ENCODE results near the gene SENP5. TPM values are rescaled to one million over a fixed set of nuclear protein-coding genes. Genes with fewer than 3 reads are reported as not detected.
A peak's percentile ranks its signal among the peaks of the same experiment; 100 is the strongest.

The SENP5 gene
- total and polyA plus RNA-seq, 7 donors: 4.2 to 54.6 (median 41.5) TPM

DNA sequence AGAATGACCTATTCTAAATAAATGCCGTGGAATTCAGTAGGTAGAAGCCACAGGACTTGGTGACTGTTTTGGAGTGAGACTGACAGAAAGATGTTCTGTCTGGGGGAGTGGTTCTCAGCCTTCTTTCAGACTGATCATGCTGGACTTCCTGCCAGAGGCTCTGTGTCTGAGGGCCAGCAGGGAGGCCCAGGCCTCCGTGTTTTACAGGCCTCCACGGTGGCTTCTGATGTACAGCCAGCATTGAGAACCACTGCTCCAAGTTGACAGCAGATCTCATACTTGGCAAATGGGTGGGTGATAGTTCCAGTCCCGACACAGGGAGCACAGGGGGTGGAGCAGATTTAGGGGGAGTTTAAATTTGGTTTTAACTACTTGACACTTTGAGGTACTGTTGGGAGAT is 107.6 kb downstream of the SENP5 start:
- no peak for TF ChIP-seq POLR2A (IDR thresholded peaks at IDR 0.05)
- no peak for TF ChIP-seq POLR2AphosphoS5 (IDR thresholded peaks at IDR 0.05)
- TF ChIP-seq, protein P1, sequence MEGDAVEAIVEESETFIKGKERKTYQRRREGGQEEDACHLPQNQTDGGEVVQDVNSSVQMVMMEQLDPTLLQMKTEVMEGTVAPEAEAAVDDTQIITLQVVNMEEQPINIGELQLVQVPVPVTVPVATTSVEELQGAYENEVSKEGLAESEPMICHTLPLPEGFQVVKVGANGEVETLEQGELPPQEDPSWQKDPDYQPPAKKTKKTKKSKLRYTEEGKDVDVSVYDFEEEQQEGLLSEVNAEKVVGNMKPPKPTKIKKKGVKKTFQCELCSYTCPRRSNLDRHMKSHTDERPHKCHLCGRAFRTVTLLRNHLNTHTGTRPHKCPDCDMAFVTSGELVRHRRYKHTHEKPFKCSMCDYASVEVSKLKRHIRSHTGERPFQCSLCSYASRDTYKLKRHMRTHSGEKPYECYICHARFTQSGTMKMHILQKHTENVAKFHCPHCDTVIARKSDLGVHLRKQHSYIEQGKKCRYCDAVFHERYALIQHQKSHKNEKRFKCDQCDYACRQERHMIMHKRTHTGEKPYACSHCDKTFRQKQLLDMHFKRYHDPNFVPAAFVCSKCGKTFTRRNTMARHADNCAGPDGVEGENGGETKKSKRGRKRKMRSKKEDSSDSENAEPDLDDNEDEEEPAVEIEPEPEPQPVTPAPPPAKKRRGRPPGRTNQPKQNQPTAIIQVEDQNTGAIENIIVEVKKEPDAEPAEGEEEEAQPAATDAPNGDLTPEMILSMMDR (IDR thresholded peaks at IDR 0.05): no peak
- no peak for TF ChIP-seq EP300 (IDR thresholded peaks at IDR 0.05)
- Histone ChIP-seq H3K4me1 (peaks cover 0 to 8% (median 2%) of the 10 kb centered on the region in 4 donors), H3K27ac (no peak overlapping the region), H3K36me3 (no peaks in the 10 kb centered on the region), H3K4me3 (no peak overlapping the region), H3K9me3 (no peaks in the 10 kb centered on the region), H3K27me3 (no peaks in the 10 kb centered on the region)
- DNase-seq: no peak
- intact Hi-C loops (cut with DNase I): no loop called here
- 72 to 81% methylated on average over 4 of the region's 4 CpGs for WGBS, 2 donors

DNA sequence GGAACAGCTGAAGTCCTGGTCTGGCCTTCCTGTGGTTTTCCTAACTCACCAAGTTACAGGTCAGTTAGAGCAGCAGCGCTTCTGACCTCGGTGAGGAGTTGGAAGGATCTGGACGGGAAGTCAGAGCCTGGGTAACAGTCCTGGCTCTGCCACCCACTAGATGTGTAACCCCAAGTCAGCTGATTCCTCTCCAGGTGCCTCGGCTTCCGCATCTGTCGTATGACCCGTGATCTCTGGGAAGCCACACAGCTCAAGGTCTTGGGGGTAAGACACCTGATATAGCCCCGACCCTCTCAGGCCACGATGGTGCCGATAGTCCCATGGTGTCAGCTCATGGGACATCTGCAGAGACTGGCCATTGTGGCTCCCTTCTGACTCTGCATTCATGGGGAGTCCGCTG is 109.2 kb downstream of the SENP5 start:
- Histone ChIP-seq H3K4me1 (peaks cover 0 to 8% (median 2%) of the 10 kb centered on the region in 4 donors), H3K27me3 (no peaks in the 10 kb centered on the region), H3K9me3 (no peaks in the 10 kb centered on the region), H3K27ac (no peak overlapping the region), H3K4me3 (no peak overlapping the region), H3K36me3 (no peaks in the 10 kb centered on the region)
- WGBS, 2 donors: 81 to 95% methylated on average over 11 of the region's 11 CpGs
- intact Hi-C loops (cut with DNase I): no loop called here
- TF ChIP-seq, protein P1 (IDR thresholded peaks at IDR 0.05): no peak
- TF ChIP-seq POLR2AphosphoS5 (IDR thresholded peaks at IDR 0.05) (no peak), POLR2A (IDR thresholded peaks at IDR 0.05) (no peak), EP300 (IDR thresholded peaks at IDR 0.05) (no peak)
- DNase-seq: no peak

DNA sequence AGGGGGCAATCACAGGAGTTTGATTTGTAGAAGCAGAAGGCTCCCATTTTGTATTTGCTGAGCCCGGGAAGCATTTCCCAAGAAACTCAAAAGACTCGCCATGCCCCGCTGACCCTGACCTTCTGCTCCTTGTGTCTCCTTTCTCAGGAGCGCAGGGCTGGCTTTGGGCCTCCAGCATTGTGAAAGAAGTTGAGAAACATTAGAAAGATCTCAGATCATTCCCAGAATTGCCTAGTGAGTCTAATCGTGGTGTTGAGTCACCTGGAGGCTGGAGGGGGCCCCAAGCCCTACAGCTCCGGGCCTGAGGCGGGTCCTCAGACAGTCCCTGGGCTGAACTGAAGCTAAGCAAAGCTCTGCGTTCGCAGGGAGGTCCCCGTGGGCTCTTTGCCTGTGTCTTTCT is 111.8 kb downstream of the SENP5 start:
- no peak for TF ChIP-seq EP300 (IDR thresholded peaks at IDR 0.05)
- peak in 1 of 4 donors; percentile 13 for TF ChIP-seq POLR2AphosphoS5 (IDR thresholded peaks at IDR 0.05)
- intact Hi-C loops (cut with DNase I): loop anchor here (2.0 kb wide), 1 partner anchor 207 kb away; no protein-coding TSS in a partner anchor
- no peak overlapping the region for H3K4me3 ChIP-seq
- H3K27ac ChIP-seq: no peak overlapping the region
- DNase-seq: no peak
- no peaks in the 10 kb centered on the region for H3K27me3 ChIP-seq
- H3K36me3 ChIP-seq: no peaks in the 10 kb centered on the region
- H3K9me3 ChIP-seq: no peaks in the 10 kb centered on the region
- peaks cover 0 to 8% (median 2%) of the 10 kb centered on the region in 4 donors for H3K4me1 ChIP-seq
- 85 to 90% methylated on average over 10 of the region's 10 CpGs for WGBS, 2 donors

DNA sequence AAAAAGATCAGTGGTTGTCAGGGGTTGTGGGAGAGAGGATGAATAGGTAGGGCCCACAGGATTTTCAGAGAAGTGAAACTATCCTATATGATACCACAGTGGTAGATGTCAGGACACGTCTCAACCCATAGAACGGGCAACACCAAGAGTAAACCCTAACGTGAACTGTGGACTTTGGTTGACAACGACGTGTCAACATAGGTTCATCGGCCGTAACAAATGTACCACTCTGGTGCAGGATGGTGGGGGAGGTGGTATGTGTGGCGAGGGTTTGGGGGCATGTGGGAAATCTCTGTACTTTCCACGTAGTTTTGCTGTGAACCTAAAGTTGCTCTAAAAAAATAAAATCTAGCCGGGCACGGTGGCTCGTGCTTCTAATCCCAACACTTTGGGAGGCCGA is 113.9 kb downstream of the SENP5 start:
- DNase-seq: no peak
- H3K4me3 ChIP-seq: no peak overlapping the region
- no peaks in the 10 kb centered on the region for H3K36me3 ChIP-seq
- H3K9me3 ChIP-seq: no peaks in the 10 kb centered on the region
- TF ChIP-seq POLR2AphosphoS5 (IDR thresholded peaks at IDR 0.05) (no peak), EP300 (IDR thresholded peaks at IDR 0.05) (no peak), POLR2A (IDR thresholded peaks at IDR 0.05) (no peak)
- TF ChIP-seq, protein P1 (IDR thresholded peaks at IDR 0.05): no peak
- WGBS, 2 donors: 89 to 91% methylated on average over 13 of the region's 13 CpGs
- H3K4me1 ChIP-seq: peaks cover 0 to 8% (median 2%) of the 10 kb centered on the region in 4 donors
- intact Hi-C loops (cut with DNase I): no loop called here
- H3K27me3 ChIP-seq: peaks cover 0 to 4% (median 0%) of the 10 kb centered on the region in 3 donors
- H3K27ac ChIP-seq: no peak overlapping the region

DNA sequence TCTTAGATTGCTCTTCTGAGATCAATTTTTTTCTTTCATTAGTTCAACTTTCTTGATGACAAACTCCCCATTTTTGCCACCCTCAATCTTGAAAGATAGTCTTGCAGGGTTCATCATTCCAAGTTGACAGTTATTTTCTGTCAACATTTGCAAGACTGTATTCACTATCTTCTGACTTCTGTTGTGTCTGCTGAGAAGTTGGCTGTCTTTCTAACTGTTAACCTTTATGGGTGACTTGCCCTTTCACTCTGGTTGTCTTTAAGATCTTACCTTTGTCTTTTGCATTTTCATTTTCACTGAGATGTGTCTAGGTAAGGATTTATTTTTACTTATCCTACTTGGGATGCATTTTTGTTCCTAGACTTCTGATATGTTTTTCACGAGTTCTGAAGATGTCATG is 115.5 kb downstream of the SENP5 start:
- TF ChIP-seq EP300 (IDR thresholded peaks at IDR 0.05) (no peak), POLR2AphosphoS5 (IDR thresholded peaks at IDR 0.05) (no peak), POLR2A (IDR thresholded peaks at IDR 0.05) (no peak)
- TF ChIP-seq, protein P1 (IDR thresholded peaks at IDR 0.05): no peak
- peaks cover 0 to 4% (median 0%) of the 10 kb centered on the region in 3 donors for H3K27me3 ChIP-seq
- no peak overlapping the region for H3K27ac ChIP-seq
- H3K4me1 ChIP-seq: peaks cover 0 to 8% (median 2%) of the 10 kb centered on the region in 4 donors
- no peak for DNase-seq
- H3K4me3 ChIP-seq: no peak overlapping the region
- WGBS, 2 donors: 74 to 81% methylated on average over 1 of the region's 1 CpG
- H3K36me3 ChIP-seq: no peaks in the 10 kb centered on the region
- no peaks in the 10 kb centered on the region for H3K9me3 ChIP-seq
- intact Hi-C loops (cut with DNase I): no loop called here

Other genes with a start within 250 kb of the SENP5 start
- 1 to 10 TPM; 4.4 to 7.5 (median 5.9) TPM for gene NRROS, start 228.2 kb upstream of the SENP5 start, total RNA-seq
- gene NRROS, start 228.2 kb upstream of the SENP5 start, polyA plus RNA-seq: 1 to 10 TPM in 2 of 3 donors, under 1 TPM in 1; 0.60 to 6.5 (median 3.7) TPM
- gene CEP19, start 155.7 kb upstream of the SENP5 start, total RNA-seq: 1 to 10 TPM; 1.6 to 2.6 (median 2.0) TPM
- 1 to 10 TPM in 2 of 3 donors, under 1 TPM in 1; 0.76 to 1.2 (median 1.2) TPM for gene CEP19, start 155.7 kb upstream of the SENP5 start, polyA plus RNA-seq
- gene PIGX, start 155.5 kb upstream of the SENP5 start, total RNA-seq: 10 to 100 TPM; 20.9 to 41.0 (median 27.8) TPM
- 10 to 100 TPM in 2 of 3 donors, 1 to 10 TPM in 1; 9.6 to 15.6 (median 14.1) TPM for gene PIGX, start 155.5 kb upstream of the SENP5 start, polyA plus RNA-seq
- 10 to 100 TPM; 35.5 to 44.6 (median 37.7) TPM for gene PAK2, start 128.1 kb upstream of the SENP5 start, total RNA-seq
- gene PAK2, start 128.1 kb upstream of the SENP5 start, polyA plus RNA-seq: 10 to 100 TPM; 22.8 to 30.4 (median 28.7) TPM
- gene NCBP2, start 74.6 kb downstream of the SENP5 start, total RNA-seq: 10 to 100 TPM; 35.7 to 44.9 (median 41.7) TPM
- 10 to 100 TPM; 54.1 to 60.7 (median 54.7) TPM for gene NCBP2, start 74.6 kb downstream of the SENP5 start, polyA plus RNA-seq
- gene PIGZ, start 100.9 kb downstream of the SENP5 start, total RNA-seq: 10 to 100 TPM in 2 of 4 donors, 1 to 10 TPM in 2; 8.6 to 26.3 (median 10.5) TPM
- gene PIGZ, start 100.9 kb downstream of the SENP5 start, polyA plus RNA-seq: 10 to 100 TPM; 23.4 to 60.8 (median 42.0) TPM
- gene MELTF, start 161.9 kb downstream of the SENP5 start, total RNA-seq: 1 to 10 TPM; 2.6 to 6.1 (median 3.1) TPM
- gene MELTF, start 161.9 kb downstream of the SENP5 start, polyA plus RNA-seq: 1 to 10 TPM in 2 of 3 donors, under 1 TPM in 1; 0.92 to 9.6 (median 1.8) TPM